Keratinocyte (primary cell): ENCODE data around the gene RAB3IP. TPM values are rescaled to one million over a fixed set of nuclear protein-coding genes. Genes with fewer than 3 reads are reported as not detected.

Experiments used
- DNase-seq: peaks from one replicate; pipeline ENCODE4 v3.0.0-alpha.2; 2011; ENCODE audit warnings: low read depth, missing footprints, low spot score
- FAIRE-seq: peaks from 2 replicates; lab custom pipeline; 2011; peaks lifted over from hg19 to GRCh38; lab: Jason Lieb, UNC
- H2AFZ ChIP-seq: 2 replicates; pipeline ENCODE4 v1.6.0; 2012; ENCODE audit warnings: low read length, control low read depth, inconsistent platforms; ENCODE audit not compliant: control insufficient read depth
- H3K27ac ChIP-seq: 2 replicates; pipeline ENCODE4 v1.5.1; 2011; ENCODE audit warnings: low read length; ENCODE audit not compliant: control insufficient read depth, insufficient read depth
- H3K27me3 ChIP-seq: 3 replicates; pipeline ENCODE4 v1.6.0; 2011; ENCODE audit warnings: low read length; ENCODE audit not compliant: control insufficient read depth, insufficient read depth; ENCODE audit errors: extremely low read depth
- H3K36me3 ChIP-seq, 2 experiments: 2 replicates in 1 of 2; 3 replicates in 1 of 2; pipeline ENCODE4 v1.5.1; 2011; ENCODE audit warnings: low read length in 2 of 2, mild to moderate bottlenecking in 1 of 2; ENCODE audit not compliant: control insufficient read depth in 2 of 2, insufficient read depth in 2 of 2; ENCODE audit errors: extremely low read depth in 1 of 2
- H3K4me1 ChIP-seq: 3 replicates; pipeline ENCODE4 v1.5.1; 2011; ENCODE audit warnings: low read length; ENCODE audit not compliant: control insufficient read depth, insufficient read depth; ENCODE audit errors: extremely low read depth
- H3K4me2 ChIP-seq: 3 replicates; pipeline ENCODE4 v1.6.0; 2011; ENCODE audit warnings: low read depth, low read length; ENCODE audit not compliant: control insufficient read depth, insufficient read depth; ENCODE audit errors: extremely low read depth
- H3K4me3 ChIP-seq, 3 experiments: fragments of 200-600 bp in 1 of 3; sonication (generic) in 1 of 3; 2 replicates in 2 of 3; 3 replicates in 1 of 3; pipeline ENCODE4 v1.5.1; 2011 to 2016; ENCODE audit warnings: low read length in 3 of 3, mild to moderate bottlenecking in 3 of 3, control low read depth in 2 of 3, inconsistent platforms in 1 of 3, low read depth in 1 of 3, mixed read lengths in 1 of 3, mixed run types in 1 of 3, moderate library complexity in 1 of 3; ENCODE audit not compliant: control insufficient read depth in 2 of 3, insufficient read depth in 2 of 3; ENCODE audit errors: extremely low read depth in 1 of 3
- H3K79me2 ChIP-seq: 2 replicates; pipeline ENCODE4 v1.6.0; 2012; ENCODE audit warnings: low read length; ENCODE audit not compliant: control insufficient read depth, insufficient read depth
- H3K9ac ChIP-seq: 3 replicates; pipeline ENCODE4 v1.6.0; 2011; ENCODE audit warnings: low read length; ENCODE audit not compliant: control insufficient read depth, insufficient read depth; ENCODE audit errors: extremely low read depth
- H3K9me1 ChIP-seq: 3 replicates; pipeline ENCODE4 v1.6.0; 2011; ENCODE audit warnings: low read length; ENCODE audit not compliant: control insufficient read depth, insufficient read depth; ENCODE audit errors: extremely low read depth
- H3K9me3 ChIP-seq: 2 replicates; pipeline ENCODE4 v1.5.1; 2012; ENCODE audit warnings: low read depth, low read length; ENCODE audit not compliant: control insufficient read depth
- H4K20me1 ChIP-seq: 3 replicates; pipeline ENCODE4 v1.6.0; 2011; ENCODE audit warnings: low read length; ENCODE audit not compliant: control insufficient read depth, insufficient read depth; ENCODE audit errors: extremely low read depth
- EZH2 ChIP-seq: IDR thresholded peaks from one replicate; pipeline ENCODE4 v1.6.1; 2012; ENCODE audit warnings: inconsistent platforms, mild to moderate bottlenecking, low read length, moderate library complexity
- dilution Hi-C: fragments of 300-500 bp; cut with MboI; formaldehyde crosslinking; loops from one replicate; pipeline ENCODE4 v1.7.0; 2020; ENCODE audit warnings: low sequenced_read_pairs; ENCODE audit not compliant: extremely low pct_ligation_motif_present
- polyA minus RNA-seq, 3 experiments: library from RNA; depleted of rRNA, polyadenylated mRNA; stranded (reverse); fragments of >200 nt; gene quantifications; 1 replicate in 1 of 3; 2 replicates in 1 of 3; 3 replicates in 1 of 3; pipeline ENCODE4 v1.2.3, GENCODE V29; 2011
- polyA plus RNA-seq, 5 experiments: library from polyadenylated mRNA; depleted of rRNA in 3 of 5; stranded (reverse) in 3 of 5; stranded (forward) in 1 of 5; unstranded in 1 of 5; fragments of >200 nt; gene quantifications; 1 replicate in 1 of 5; 2 replicates in 3 of 5; 3 replicates in 1 of 5; pipeline versions ENCODE4 v1.2.1 to v1.2.3, GENCODE V29; 2011 to 2012; ENCODE audit warnings: missing spikeins in 2 of 5, low read depth in 1 of 5, low replicate concordance in 1 of 5
- TF ChIP-seq, protein P1 (sequence below), 3 experiments: IDR thresholded peaks in 1 of 3; conservative IDR thresholded peaks in 1 of 3; optimal IDR thresholded peaks in 1 of 3; 2 replicates in 2 of 3; 3 replicates in 1 of 3; pipeline versions ENCODE3 to v1.5.1; 2011; ENCODE audit warnings: low read length in 3 of 3, mild to moderate bottlenecking in 3 of 3, moderate library complexity in 2 of 3, control low read depth in 1 of 3, inconsistent platforms in 1 of 3; ENCODE audit not compliant: insufficient read depth in 2 of 3; ENCODE audit errors: extremely low read depth in 1 of 3

Gene RAB3IP, protein sequence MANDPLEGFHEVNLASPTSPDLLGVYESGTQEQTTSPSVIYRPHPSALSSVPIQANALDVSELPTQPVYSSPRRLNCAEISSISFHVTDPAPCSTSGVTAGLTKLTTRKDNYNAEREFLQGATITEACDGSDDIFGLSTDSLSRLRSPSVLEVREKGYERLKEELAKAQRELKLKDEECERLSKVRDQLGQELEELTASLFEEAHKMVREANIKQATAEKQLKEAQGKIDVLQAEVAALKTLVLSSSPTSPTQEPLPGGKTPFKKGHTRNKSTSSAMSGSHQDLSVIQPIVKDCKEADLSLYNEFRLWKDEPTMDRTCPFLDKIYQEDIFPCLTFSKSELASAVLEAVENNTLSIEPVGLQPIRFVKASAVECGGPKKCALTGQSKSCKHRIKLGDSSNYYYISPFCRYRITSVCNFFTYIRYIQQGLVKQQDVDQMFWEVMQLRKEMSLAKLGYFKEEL
- polyA plus RNA-seq (9.6 to 30.6 TPM (median 23.6 TPM) in 3 replicates), polyA minus RNA-seq (9.1 to 22.6 TPM (median 12.3 TPM) in 3 replicates)
- polyA plus RNA-seq (2011; ENCODE audit: low read depth): 53.7 TPM
- 10.8 and 23.1 TPM in 2 replicates for polyA plus RNA-seq (2011; cell fraction: cytosol; rRNA removed)
- 9.5 and 12.8 TPM in 2 replicates for polyA plus RNA-seq (2011; cell fraction: nucleus; rRNA removed)
- polyA plus RNA-seq (2012; ENCODE audit: low replicate concordance): 9.2 and 32.7 TPM in 2 replicates
- polyA minus RNA-seq (2011; cell fraction: cytosol; rRNA and poly(A)+ RNA removed): 3.8 TPM
- polyA minus RNA-seq (2011; cell fraction: nucleus; rRNA and poly(A)+ RNA removed): 9.6 and 26.8 TPM in 2 replicates

DNA sequence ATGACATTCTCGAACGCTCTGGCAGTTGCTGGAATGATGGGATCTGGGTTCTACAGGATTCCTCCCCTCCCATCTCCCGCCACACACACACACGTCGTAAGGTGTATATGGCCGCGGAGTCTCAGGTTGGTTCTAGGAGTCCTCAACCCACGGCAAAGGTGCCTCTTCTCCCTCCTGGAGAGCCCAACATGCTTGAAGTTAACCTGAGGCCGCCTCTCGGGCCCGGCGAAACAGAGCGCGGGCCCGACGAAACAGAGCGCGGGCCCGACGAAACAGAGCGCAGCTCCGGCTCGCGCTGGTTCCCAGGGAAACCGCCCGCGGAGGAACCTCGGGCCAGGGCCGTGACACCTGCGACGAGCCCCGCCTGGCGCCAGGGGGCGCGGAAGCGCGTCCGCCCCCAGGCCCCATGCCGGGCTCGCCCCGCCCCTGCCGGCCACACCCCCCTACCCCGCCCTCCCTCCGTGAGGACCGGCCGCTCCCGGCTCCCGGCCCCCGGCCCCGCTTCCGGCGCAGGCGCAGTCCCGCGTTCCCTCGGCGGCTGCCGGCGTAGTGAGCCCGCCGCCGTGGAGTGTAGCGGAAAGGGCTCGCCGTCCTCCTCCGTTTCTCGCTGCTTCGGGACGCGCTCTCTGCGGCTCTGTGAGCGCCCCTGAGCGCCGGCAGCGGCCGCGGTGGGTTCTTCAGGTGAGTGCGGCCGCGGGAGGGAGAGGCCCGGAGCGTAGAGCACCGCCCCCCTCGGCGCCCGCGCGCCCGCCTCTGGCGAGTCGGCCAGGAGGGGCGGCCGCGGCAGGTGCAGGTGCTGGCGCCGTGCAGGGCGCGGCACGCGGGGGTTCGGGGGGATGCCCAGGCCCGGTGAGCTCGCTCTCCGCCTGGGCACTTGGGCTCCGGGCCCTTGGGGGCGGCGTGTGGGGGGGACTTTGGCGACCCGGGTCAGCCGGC lies at the start of gene RAB3IP:
RAB3IP (plus strand) TSS at position 510 of the 936 bp plus-strand sequence. CDS start 16,549 bp downstream, outside the sequence.
- H3K27ac ChIP-seq: peak within 1 kb of the TSS; percentile 81
- H3K79me2 ChIP-seq: peaks cover 2% of the 10 kb centered on the region
- H3K27me3 ChIP-seq: no peaks in the 10 kb centered on the region
- H3K9ac ChIP-seq: peak within 1 kb of the TSS; percentile 86
- dilution Hi-C loops: no loop called here
- DNase-seq: no peak
- peaks cover 11% of the 10 kb centered on the region for H3K4me1 ChIP-seq
- no peak for FAIRE-seq
- no peaks in the 10 kb centered on the region for H3K9me1 ChIP-seq
- no peaks in the 10 kb centered on the region for H3K9me3 ChIP-seq
- H3K4me3 ChIP-seq: peak within 1 kb of the TSS; percentile 73 to 95 (median 90)
- H3K4me2 ChIP-seq: peak within 1 kb of the TSS; percentile 94
- no peaks in the 10 kb centered on the region for H3K36me3 ChIP-seq
- peak within 1 kb of the TSS; percentile 97 for H2AFZ ChIP-seq
- TF ChIP-seq, protein P1, sequence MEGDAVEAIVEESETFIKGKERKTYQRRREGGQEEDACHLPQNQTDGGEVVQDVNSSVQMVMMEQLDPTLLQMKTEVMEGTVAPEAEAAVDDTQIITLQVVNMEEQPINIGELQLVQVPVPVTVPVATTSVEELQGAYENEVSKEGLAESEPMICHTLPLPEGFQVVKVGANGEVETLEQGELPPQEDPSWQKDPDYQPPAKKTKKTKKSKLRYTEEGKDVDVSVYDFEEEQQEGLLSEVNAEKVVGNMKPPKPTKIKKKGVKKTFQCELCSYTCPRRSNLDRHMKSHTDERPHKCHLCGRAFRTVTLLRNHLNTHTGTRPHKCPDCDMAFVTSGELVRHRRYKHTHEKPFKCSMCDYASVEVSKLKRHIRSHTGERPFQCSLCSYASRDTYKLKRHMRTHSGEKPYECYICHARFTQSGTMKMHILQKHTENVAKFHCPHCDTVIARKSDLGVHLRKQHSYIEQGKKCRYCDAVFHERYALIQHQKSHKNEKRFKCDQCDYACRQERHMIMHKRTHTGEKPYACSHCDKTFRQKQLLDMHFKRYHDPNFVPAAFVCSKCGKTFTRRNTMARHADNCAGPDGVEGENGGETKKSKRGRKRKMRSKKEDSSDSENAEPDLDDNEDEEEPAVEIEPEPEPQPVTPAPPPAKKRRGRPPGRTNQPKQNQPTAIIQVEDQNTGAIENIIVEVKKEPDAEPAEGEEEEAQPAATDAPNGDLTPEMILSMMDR (optimal IDR thresholded peaks at IDR 0.05 in 1 of 3, IDR thresholded peaks at IDR 0.05 in 1 of 3, conservative IDR thresholded peaks at IDR 0.05 in 1 of 3; ENCODE audit: extremely low read depth in 1 of 3, insufficient read depth in 2 of 3, low read length in 3 of 3): peak in 2 of 3 experiments; percentile 41 to 66
- TF ChIP-seq EZH2: no peak
- no peaks in the 10 kb centered on the region for H4K20me1 ChIP-seq

DNA sequence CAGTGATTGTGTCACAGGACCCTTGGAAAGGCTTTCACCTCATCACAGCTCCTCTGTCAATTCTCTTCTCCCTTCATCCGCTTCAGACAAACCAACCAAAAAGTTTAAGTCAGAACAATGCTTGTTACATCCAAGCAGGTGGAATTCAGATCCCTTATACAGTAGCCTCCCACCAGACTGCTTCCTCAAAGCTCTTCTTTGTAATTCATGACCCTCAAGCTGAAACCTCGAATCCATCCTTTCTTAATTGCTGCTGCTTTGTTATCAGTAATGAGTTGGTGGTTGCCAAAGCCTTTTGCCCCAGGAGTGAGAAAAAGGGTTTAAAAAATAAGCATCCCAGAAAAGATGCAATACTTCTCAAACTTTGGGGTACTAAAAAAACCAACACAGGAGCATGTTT lies 49.0 kb upstream of the RAB3IP start:
- DNase-seq: no peak
- Histone ChIP-seq H3K9ac (no peak overlapping the region), H2AFZ (no peak overlapping the region), H3K36me3 (no peaks in the 10 kb centered on the region), H3K4me1 (peaks cover 37% of the 10 kb centered on the region), H3K9me3 (no peaks in the 10 kb centered on the region), H3K27ac (peak overlapping the region; percentile 77), H3K9me1 (no peaks in the 10 kb centered on the region), H3K4me3 (no peak overlapping the region), H4K20me1 (no peaks in the 10 kb centered on the region), H3K79me2 (no peaks in the 10 kb centered on the region), H3K4me2 (no peak overlapping the region), H3K27me3 (no peaks in the 10 kb centered on the region)
- FAIRE-seq: no peak
- TF ChIP-seq EZH2: no peak
- TF ChIP-seq, protein P1 (optimal IDR thresholded peaks at IDR 0.05 in 1 of 3, IDR thresholded peaks at IDR 0.05 in 1 of 3, conservative IDR thresholded peaks at IDR 0.05 in 1 of 3; ENCODE audit: extremely low read depth in 1 of 3, insufficient read depth in 2 of 3, low read length in 3 of 3): no peak
- dilution Hi-C loops: no loop called here
